GM23248 (cell line): ENCODE results near the gene TPCN2. TPM values are rescaled to one million over a fixed set of nuclear protein-coding genes. Genes with fewer than 3 reads are reported as not detected.
A peak's percentile ranks its signal among the peaks of the same experiment; 100 is the strongest.

Experiments used
- DNase-seq: peaks from one replicate; pipeline ENCODE4 v3.0.0-alpha.2; 2015
- H2AFZ ChIP-seq: fragments of 200-600 bp; sonication (generic); 2 replicates; pipeline ENCODE4 v1.6.1; 2016; ENCODE audit warnings: antibody characterized with exemption
- H3F3A ChIP-seq: fragments of 200-600 bp; sonication (generic); 2 replicates; pipeline ENCODE4 v1.6.1; 2016; ENCODE audit warnings: mild to moderate bottlenecking, antibody characterized with exemption, mixed run types; ENCODE audit not compliant: insufficient read depth
- H3K27ac ChIP-seq: fragments of 200-600 bp; sonication (generic); 2 replicates; pipeline ENCODE4 v1.5.1; 2016; ENCODE audit warnings: mild to moderate bottlenecking
- H3K27me3 ChIP-seq: fragments of 200-600 bp; sonication (generic); replicated peaks from 2 replicates; pipeline ENCODE4 v1.6.1; 2016; ENCODE audit warnings: mild to moderate bottlenecking; ENCODE audit not compliant: insufficient read depth
- H3K36me3 ChIP-seq: fragments of 200-600 bp; sonication (generic); 2 replicates; pipeline ENCODE4 v1.6.1; 2016; ENCODE audit warnings: low read depth, mild to moderate bottlenecking
- H3K4me1 ChIP-seq: fragments of 200-600 bp; sonication (generic); 2 replicates; pipeline ENCODE4 v1.6.1; 2016; ENCODE audit warnings: mild to moderate bottlenecking; ENCODE audit not compliant: insufficient read depth
- H3K4me2 ChIP-seq: fragments of 200-600 bp; sonication (generic); one replicate; pipeline ENCODE4 v1.6.1; 2016; ENCODE audit warnings: mild to moderate bottlenecking; ENCODE audit not compliant: unreplicated experiment
- H3K4me3 ChIP-seq: fragments of 200-600 bp; sonication (generic); 2 replicates; pipeline ENCODE4 v1.5.1; 2016; ENCODE audit warnings: mild to moderate bottlenecking
- H3K79me2 ChIP-seq: fragments of 200-600 bp; sonication (generic); 2 replicates; pipeline ENCODE4 v1.6.1; 2016; ENCODE audit warnings: mild to moderate bottlenecking; ENCODE audit not compliant: insufficient read depth
- H3K9ac ChIP-seq: fragments of 200-600 bp; sonication (generic); 2 replicates; pipeline ENCODE4 v1.6.1; 2016; ENCODE audit warnings: mild to moderate bottlenecking
- H3K9me2 ChIP-seq: fragments of 200-600 bp; sonication (generic); 2 replicates; pipeline ENCODE4 v1.6.1; 2016; ENCODE audit warnings: mixed run types, mild to moderate bottlenecking, moderate library complexity; ENCODE audit not compliant: insufficient read depth
- H3K9me3 ChIP-seq: fragments of 200-600 bp; sonication (generic); one replicate; pipeline ENCODE4 v1.6.1; 2017; ENCODE audit warnings: low read depth
- H4K20me1 ChIP-seq: fragments of 200-600 bp; sonication (generic); 2 replicates; pipeline ENCODE4 v1.6.0; 2016; ENCODE audit not compliant: insufficient read depth
- EZH2 ChIP-seq: fragments of 200-600 bp; sonication (generic); IDR thresholded peaks from 2 replicates; pipeline ENCODE4 v1.6.1; 2018; ENCODE audit warnings: antibody characterized with exemption, mild to moderate bottlenecking; ENCODE audit not compliant: insufficient read depth, poor library complexity, severe bottlenecking
- EZH2phosphoT487 ChIP-seq: fragments of 200-600 bp; sonication (generic); IDR thresholded peaks from 2 replicates; pipeline ENCODE4 v1.6.1; 2018; ENCODE audit warnings: antibody characterized with exemption, moderate library complexity, mild to moderate bottlenecking, low read depth; ENCODE audit not compliant: insufficient read depth
- WGBS, 2 experiments: methylation state at CpG; one replicate each; pipeline ENCODE4 v1.1.6; 2015 to 2017; ENCODE audit warnings: low lambda C conversion rate in 2 of 2, low coverage in 1 of 2; ENCODE audit errors: missing lambda C conversion rate in 2 of 2; 5-methylcytosine and 5-hydroxymethylcytosine counted together
- in situ Hi-C: fragments of 300-500 bp; cut with MboI; formaldehyde crosslinking; loops from 2 replicates; pipeline ENCODE4 v1.15.0; 2020
- polyA plus RNA-seq: library from polyadenylated mRNA; unstranded; fragments of >200 nt; fragmentation: Nextera tagmentation; extraction: Ambion mirVana; gene quantifications from 2 replicates; pipeline ENCODE4 v1.2.1, GENCODE V29; 2016
- total RNA-seq: library from RNA; depleted of rRNA; stranded (reverse); fragments of >200 nt; shearing (Covaris generic); gene quantifications from 2 replicates; pipeline ENCODE4 v1.2.3, GENCODE V29; 2014

Gene TPCN2
- total and polyA plus RNA-seq, 2 experiments from 2014 or later = 7.1 to 8.5 TPM

DNA sequence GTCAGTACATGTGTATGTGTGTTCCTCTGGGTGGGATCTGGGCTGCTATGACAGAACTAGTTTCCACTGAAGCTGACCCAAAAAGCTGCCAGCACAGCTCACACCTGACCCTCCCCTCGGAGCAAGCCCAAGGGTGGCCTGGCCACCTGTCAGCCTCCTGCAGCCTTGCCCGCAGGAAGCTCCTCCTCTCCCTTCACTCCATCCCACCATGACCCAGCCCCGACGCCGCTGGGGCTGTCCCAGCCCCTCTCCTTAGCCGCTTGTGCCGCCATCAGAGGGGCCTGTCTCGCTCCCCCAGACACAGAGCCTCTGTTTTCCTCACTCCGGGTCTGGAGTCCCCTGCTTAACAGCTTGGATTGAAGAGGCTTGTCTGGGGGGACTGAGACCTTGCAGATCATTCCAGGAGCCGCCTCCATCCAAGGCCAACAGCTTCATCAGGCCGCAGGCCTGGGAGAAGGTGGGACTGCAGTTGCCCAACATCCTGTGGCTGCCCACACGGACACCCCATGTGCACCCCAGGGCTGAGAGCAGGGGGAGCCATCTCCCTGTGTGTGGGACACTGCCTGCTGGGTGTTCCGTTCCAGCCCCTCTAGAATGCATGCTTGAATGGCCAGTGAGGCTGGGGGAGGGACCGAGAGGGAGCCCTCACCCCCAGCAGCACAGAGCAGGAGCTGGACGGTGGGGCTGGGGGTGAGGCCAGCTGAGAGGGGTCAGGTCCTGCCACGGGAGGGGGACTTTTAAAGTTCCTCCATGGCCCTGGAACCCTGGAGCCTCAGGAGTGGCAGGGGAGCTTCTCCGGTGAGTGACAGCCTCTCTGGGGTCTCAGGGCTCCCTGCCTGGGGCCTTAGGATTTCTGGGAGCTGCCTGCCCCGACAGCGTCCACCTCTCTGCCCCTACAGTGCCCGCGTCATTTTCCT, 36.4 kb upstream of the TPCN2 start:
- Histone ChIP-seq H3K79me2 (0 out of 2 replicates have a peak, but pooled peaks cover 11% of the 10 kb centered on the region), H3K4me2 (peak overlapping the region; percentile 95), H3K4me1 (peaks cover 44% of the 10 kb centered on the region), H3K9me3 (no peaks in the 10 kb centered on the region), H3F3A (peaks cover 10% of the 10 kb centered on the region), H3K36me3 (no peaks in the 10 kb centered on the region), H3K27me3 (no peaks in the 10 kb centered on the region), H2AFZ (peak overlapping the region; percentile 64), H3K4me3 (peak overlapping the region; percentile 76), H3K9ac (peak overlapping the region; percentile 90), H3K27ac (peak overlapping the region; percentile 97), H3K9me2 (no peaks in the 10 kb centered on the region), H4K20me1 (no peaks in the 10 kb centered on the region)
- no peak for TF ChIP-seq EZH2
- no peak for TF ChIP-seq EZH2phosphoT487
- WGBS, 2 experiments = 2 to 4% methylated on average over 20 to 21 of the region's 21 CpGs
- in situ Hi-C loops = no loop called here
- DNase-seq = peak; percentile 77

- in situ Hi-C loops = no loop called here
- Histone ChIP-seq H3K9me2 (no peaks in the 10 kb centered on the region), H3K9me3 (no peaks in the 10 kb centered on the region), H3K9ac (peak within 1 kb of the TSS; percentile 90), H3K4me3 (peak within 1 kb of the TSS; percentile 76), H3K4me1 (peaks cover 37% of the 10 kb centered on the region), H3K27me3 (no peaks in the 10 kb centered on the region), H3F3A (peaks cover 3% of the 10 kb centered on the region), H3K4me2 (peak within 1 kb of the TSS; percentile 95), H3K36me3 (no peaks in the 10 kb centered on the region), H2AFZ (peak within 1 kb of the TSS; percentile 64), H4K20me1 (no peaks in the 10 kb centered on the region), H3K27ac (peak within 1 kb of the TSS; percentile 97), H3K79me2 (0 out of 2 replicates have a peak, but pooled peaks cover 11% of the 10 kb centered on the region)
- whole genome bisulfite sequencing, 2 experiments = 1% methylated on average over 34 to 37 of the region's 43 CpGs
- peak; percentile 92 for DNase-seq
- TF ChIP-seq EZH2 = no peak
- no peak for TF ChIP-seq EZH2phosphoT487
These were observed 35.5 kb upstream of the TPCN2 start, which contains the start of gene MRGPRF for GRCh38 chr11:69013009-69013951. TSS of gene MRGPRF (minus strand) at chr11:69013246. CDS start at chr11:69009901, 3,345 bp downstream.

DNA sequence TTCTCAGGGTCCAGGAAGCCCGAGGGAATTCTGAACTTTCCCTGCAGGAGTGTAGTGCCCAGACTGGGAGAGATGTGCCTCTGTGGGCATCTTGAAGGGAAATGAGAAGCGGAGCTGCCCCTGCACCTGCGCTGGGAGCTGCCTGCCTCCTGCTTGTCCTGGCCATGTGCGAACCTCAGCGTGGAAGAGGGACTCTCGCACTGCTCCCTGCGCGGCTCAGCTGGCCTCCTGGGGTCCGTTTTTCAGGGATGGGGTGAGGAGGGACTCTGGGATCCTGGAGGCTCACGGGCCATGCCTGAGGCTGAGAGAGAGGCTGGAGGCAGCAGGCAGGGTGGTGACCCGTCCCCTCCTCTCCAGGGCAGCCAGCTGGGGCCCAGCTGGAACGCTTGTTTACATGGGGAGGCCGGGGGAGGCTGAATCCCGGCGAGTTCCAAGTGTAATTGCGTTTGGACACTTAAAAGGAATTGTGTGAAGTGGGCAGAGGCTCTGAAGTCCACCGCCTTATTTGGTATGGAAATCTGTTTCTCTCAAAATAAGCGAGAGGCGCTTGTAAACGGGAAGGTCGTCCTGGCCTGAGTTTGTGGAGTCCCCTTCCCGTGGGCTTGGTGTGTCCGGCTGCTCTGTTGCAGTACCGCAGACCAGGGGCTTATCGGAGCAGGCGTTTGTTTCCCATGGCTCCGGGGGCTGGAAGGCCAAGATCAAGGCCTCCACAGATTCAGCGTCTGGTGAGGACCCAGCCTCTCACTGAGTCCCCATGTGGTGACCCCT, 34.5 kb upstream of the TPCN2 start:
- peak; percentile 11 for DNase-seq
- TF ChIP-seq EZH2 (no peak), EZH2phosphoT487 (no peak)
- no peak overlapping the region; the same call in 1 of the 2 replicates for H2AFZ ChIP-seq
- no peaks in the 10 kb centered on the region for H3K27me3 ChIP-seq
- 0 out of 2 replicates have a peak, but pooled peaks cover 11% of the 10 kb centered on the region for H3K79me2 ChIP-seq
- in situ Hi-C loops = no loop called here
- H3K4me2 ChIP-seq = no peak overlapping the region
- no peaks in the 10 kb centered on the region for H3K36me3 ChIP-seq
- no peak overlapping the region for H3K4me3 ChIP-seq
- peaks cover 33% of the 10 kb centered on the region for H3K4me1 ChIP-seq
- H3K27ac ChIP-seq = no peak overlapping the region
- WGBS, 2 experiments = 40 to 42% methylated on average over 28 of the region's 28 CpGs
- H3F3A ChIP-seq = no peaks in the 10 kb centered on the region
- no peak overlapping the region for H3K9ac ChIP-seq
- H3K9me3 ChIP-seq = no peaks in the 10 kb centered on the region
- no peaks in the 10 kb centered on the region for H4K20me1 ChIP-seq
- no peaks in the 10 kb centered on the region for H3K9me2 ChIP-seq
